SW480 (cell line): ENCODE results near the gene GARIN3.
"Not testable (repeated sequence)": the region's sequence is repeated elsewhere in the genome, so short reads cannot be mapped to it uniquely, and the experiment has no call there.

Experiments used
- DNase-seq: peaks from one replicate; pipeline ENCODE4 v3.0.0-alpha.2; 2016; ENCODE audit warnings: low spot score

Gene GARIN3

GRCh38 chr5:157166214-157167213 lies at the start of gene GARIN3:
Gene GARIN3 (minus strand): TSS chr5:157166264. CDS start chr5:157166168, 96 bp downstream.
- no peak for DNase-seq

GRCh38 chr5:157215514-157216167 lies 49.6 kb upstream of the GARIN3 start:
- no peak for DNase-seq

- DNase-seq, result no peak
These were observed 48.9 kb upstream of the GARIN3 start for GRCh38 chr5:157214861-157215513.

GRCh38 chr5:157214415-157214814 lies 48.4 kb upstream of the GARIN3 start:
- no peak for DNase-seq

- no peak for DNase-seq
These were observed 47.6 kb upstream of the GARIN3 start for GRCh38 chr5:157213527-157214243.

GRCh38 chr5:157212307-157212706 lies 46.2 kb upstream of the GARIN3 start:
- no peak for DNase-seq

GRCh38 chr5:157210652-157211051 lies 44.6 kb upstream of the GARIN3 start:
- DNase-seq, result not testable (repeated sequence)

- no peak for DNase-seq
These were observed 39.6 kb upstream of the GARIN3 start for GRCh38 chr5:157205708-157206107.

GRCh38 chr5:157204765-157205164 lies 38.7 kb upstream of the GARIN3 start:
- DNase-seq, result no peak

- DNase-seq, result no peak
These were observed 37.4 kb upstream of the GARIN3 start for GRCh38 chr5:157203417-157203816.

GRCh38 chr5:157201857-157202256 lies 35.8 kb upstream of the GARIN3 start:
- no peak for DNase-seq

- no peak for DNase-seq
These were observed 32.4 kb upstream of the GARIN3 start for GRCh38 chr5:157198277-157198986.

GRCh38 chr5:157197086-157197485 lies 31.0 kb upstream of the GARIN3 start:
- no peak for DNase-seq

- DNase-seq, result no peak
These were observed 30.0 kb upstream of the GARIN3 start for GRCh38 chr5:157196045-157196444.

GRCh38 chr5:157193699-157194424 lies 27.8 kb upstream of the GARIN3 start:
- no peak for DNase-seq

- no peak for DNase-seq
These were observed 23.2 kb upstream of the GARIN3 start for GRCh38 chr5:157189223-157189622.

GRCh38 chr5:157188270-157188669 lies 22.2 kb upstream of the GARIN3 start:
- DNase-seq, result no peak

- no peak for DNase-seq
These were observed 21.1 kb upstream of the GARIN3 start for GRCh38 chr5:157187046-157187754.

- no peak for DNase-seq
These were observed 20.4 kb upstream of the GARIN3 start for GRCh38 chr5:157186309-157187045.
